CD4-positive, CD25-positive, alpha-beta regulatory T cell (primary cell): ENCODE results near the gene SLC30A7. TPM values are rescaled to one million over a fixed set of nuclear protein-coding genes. Genes with fewer than 3 reads are reported as not detected.
A peak's percentile ranks its signal among the peaks of the same experiment; 100 is the strongest.
"Not testable (repeated sequence)": the region's sequence is repeated elsewhere in the genome, so short reads cannot be mapped to it uniquely, and the experiment has no call there.

ENCODE experiments used
- ATAC-seq, 2 donors: fragments of 150-1000 bp; cut with Tn5 transposase; one replicate each; pipeline ENCODE4 v1.10.0; 2021; ENCODE audit warnings: low read depth in 2 of 2, moderate number of reproducible peaks in 2 of 2, moderate library complexity in 1 of 2
- DNase-seq, 3 donors: peaks; one replicate each; pipeline versions ENCODE4 v3.0.0 to v3.0.0-alpha.2; 2012 to 2022; ENCODE audit warnings: mixed read lengths in 1 of 3
- H3K27ac ChIP-seq: one replicate; pipeline ENCODE4 v1.7.0; 2013; ENCODE audit warnings: mild to moderate bottlenecking, low read length; ENCODE audit not compliant: insufficient read depth, poor library complexity, severe bottlenecking
- H3K27me3 ChIP-seq: one replicate; pipeline ENCODE4 v1.7.0; 2013; ENCODE audit warnings: low read length; ENCODE audit not compliant: control insufficient read depth, insufficient read depth
- H3K36me3 ChIP-seq: one replicate; pipeline ENCODE4 v1.7.0; 2013; ENCODE audit warnings: mild to moderate bottlenecking, low read length, moderate library complexity; ENCODE audit not compliant: control insufficient read depth, insufficient read depth
- H3K4me1 ChIP-seq: 2 replicates; pipeline ENCODE4 v1.7.0; 2013; ENCODE audit warnings: mild to moderate bottlenecking, low read length; ENCODE audit not compliant: insufficient read depth, control insufficient read depth, poor library complexity, severe bottlenecking
- H3K4me3 ChIP-seq: one replicate; pipeline ENCODE4 v1.7.0; 2013; ENCODE audit warnings: low read depth, mild to moderate bottlenecking, low read length, moderate library complexity
- H3K9me3 ChIP-seq, 2 experiments: 1 replicate in 1 of 2; 2 replicates in 1 of 2; pipeline ENCODE4 v1.7.0; 2013; ENCODE audit warnings: low read length in 2 of 2, mild to moderate bottlenecking in 1 of 2, moderate library complexity in 1 of 2; ENCODE audit not compliant: control insufficient read depth in 2 of 2
- H3K27ac Mint-ChIP-seq, 3 donors: one replicate each; pipeline ENCODE4 v1.8.0; 2020 to 2022; ENCODE audit warnings: mild to moderate bottlenecking in 3 of 3, mixed read lengths in 3 of 3, moderate library complexity in 2 of 3
- H3K27me3 Mint-ChIP-seq: one replicate; pipeline ENCODE4 v1.8.0; 2022; ENCODE audit warnings: mild to moderate bottlenecking, mixed read lengths
- H3K36me3 Mint-ChIP-seq: one replicate; pipeline ENCODE4 v1.8.0; 2020; ENCODE audit warnings: mixed read lengths
- H3K4me1 Mint-ChIP-seq, 4 donors: one replicate each; pipeline ENCODE4 v1.8.0; 2020 to 2022; ENCODE audit warnings: mixed read lengths in 4 of 4, mild to moderate bottlenecking in 1 of 4
- H3K4me3 Mint-ChIP-seq, 4 donors: one replicate each; pipeline ENCODE4 v1.8.0; 2020 to 2022; ENCODE audit warnings: mild to moderate bottlenecking in 4 of 4, mixed read lengths in 4 of 4, moderate library complexity in 3 of 4
- H3K9me3 Mint-ChIP-seq, 7 donors: one replicate each; pipeline ENCODE4 v1.8.0; 2020 to 2022; ENCODE audit warnings: mixed read lengths in 7 of 7, mild to moderate bottlenecking in 3 of 7, moderate library complexity in 2 of 7
- polyA plus RNA-seq, 4 donors: library from polyadenylated mRNA; unstranded; fragments of 300-500 nt; fragmentation: Illumina TruSeq; gene quantifications; one replicate each; pipeline ENCODE4 v1.2.3, GENCODE V29; 2021
- total RNA-seq: library from RNA; stranded (reverse); gene quantifications from one replicate; pipeline ENCODE4 v1.2.3, GENCODE V29; 2022

The SLC30A7 gene
- total and polyA plus RNA-seq, 5 donors from 2014 or later = 12.8 to 29.1 (median 14.5) TPM

DNA sequence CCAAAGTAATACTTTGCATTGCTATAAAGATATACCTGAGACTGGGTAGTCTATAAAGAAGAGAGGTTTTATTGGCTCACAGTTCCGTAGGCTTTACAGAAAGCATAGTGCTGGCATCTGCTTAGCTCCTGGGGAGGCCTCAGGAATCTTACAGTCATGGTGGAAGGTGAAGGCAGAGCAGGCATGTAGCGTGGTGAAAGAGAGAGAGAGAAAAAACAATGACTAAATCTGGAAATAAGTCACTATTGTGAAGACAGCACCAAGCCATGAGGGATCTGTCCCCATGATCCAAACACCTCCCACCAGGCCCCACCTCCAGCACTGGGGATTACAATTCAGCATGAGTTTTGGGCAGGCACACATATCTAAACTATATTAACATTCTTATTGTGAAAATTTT lies 30.4 kb downstream of the SLC30A7 start:
- no peak overlapping the region for H3K27ac Mint-ChIP-seq
- no peaks in the 10 kb centered on the region for H3K9me3 ChIP-seq
- H3K36me3 Mint-ChIP-seq = peaks cover 17% of the 10 kb centered on the region

DNA sequence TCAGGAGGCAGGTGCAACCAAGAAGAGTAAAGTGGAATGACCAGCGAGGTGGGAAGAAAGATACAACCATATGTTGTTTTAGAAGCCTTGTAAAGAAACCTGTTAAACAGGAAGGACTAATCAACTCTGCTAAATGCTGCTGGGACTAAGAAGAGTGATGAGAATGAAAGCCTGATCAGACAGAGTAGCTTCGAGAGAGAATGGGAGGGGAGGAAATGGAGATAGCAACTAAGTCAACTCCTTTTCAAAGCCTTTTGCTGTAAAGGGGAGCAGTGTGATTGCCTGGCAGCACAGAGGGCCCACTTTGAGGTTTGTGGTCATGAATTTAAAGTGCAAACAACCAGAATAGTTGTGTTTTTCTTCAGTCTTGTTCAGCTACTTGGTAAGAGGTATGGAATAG lies 31.4 kb downstream of the SLC30A7 start:
- Histone ChIP-seq H3K4me1 (peaks cover 88% of the 10 kb centered on the region), H3K9me3 (no peaks in the 10 kb centered on the region), H3K27me3 (no peaks in the 10 kb centered on the region), H3K4me3 (peak overlapping the region; percentile 78), H3K36me3 (peaks cover 3% of the 10 kb centered on the region), H3K27ac (peak overlapping the region; percentile 68)
- H3K27me3 Mint-ChIP-seq = no peaks in the 10 kb centered on the region
- ATAC-seq (peak; percentile 90 to 93), DNase-seq (peak; percentile 17 to 90 (median 76))
- H3K36me3 Mint-ChIP-seq = peaks cover 21% of the 10 kb centered on the region
- H3K4me3 Mint-ChIP-seq = no peak overlapping the region
- no peak overlapping the region for H3K27ac Mint-ChIP-seq
- peaks cover 34 to 51% (median 39%) of the 10 kb centered on the region in 4 donors for H3K4me1 Mint-ChIP-seq
- peaks cover 0 to 1% (median 0%) of the 10 kb centered on the region in 7 donors for H3K9me3 Mint-ChIP-seq

More for the DNA sequence above, 30.4 kb downstream of the SLC30A7 start:
- Histone ChIP-seq H3K4me3 (peak overlapping the region; percentile 78), H3K27ac (peak overlapping the region; percentile 68), H3K27me3 (no peaks in the 10 kb centered on the region), H3K4me1 (peaks cover 80% of the 10 kb centered on the region), H3K36me3 (peaks cover 4% of the 10 kb centered on the region)
- H3K27me3 Mint-ChIP-seq = no peaks in the 10 kb centered on the region
- peak overlapping the region in 2 of 4 donors; percentile 40 to 68 for H3K4me3 Mint-ChIP-seq
- DNase-seq (no peak), ATAC-seq (no peak)
- H3K4me1 Mint-ChIP-seq = peaks cover 26 to 44% (median 36%) of the 10 kb centered on the region in 4 donors
- H3K9me3 Mint-ChIP-seq = peaks cover 0 to 1% (median 0%) of the 10 kb centered on the region in 7 donors

DNA sequence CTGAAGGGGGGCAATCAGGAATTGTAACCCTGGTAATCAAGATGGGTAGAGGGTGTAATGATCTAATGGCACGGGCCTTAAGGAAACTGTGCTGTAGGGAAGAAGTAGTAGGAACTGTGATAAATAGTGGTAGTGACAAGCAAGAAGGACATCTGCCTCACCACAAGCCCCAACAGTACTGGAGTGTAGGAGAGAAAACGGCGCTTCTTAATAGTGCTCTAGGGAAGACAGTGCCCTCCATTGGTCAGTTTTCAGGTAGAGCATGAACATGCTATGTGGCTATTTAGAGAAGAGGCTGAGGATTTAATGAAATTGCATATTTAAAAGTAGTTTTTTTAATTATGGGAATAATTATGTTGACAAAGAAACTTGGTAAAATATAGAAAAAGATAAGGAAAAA lies 32.2 kb downstream of the SLC30A7 start:
- Mint-ChIP-seq H3K4me3 (no peak overlapping the region), H3K27ac (no peak overlapping the region), H3K4me1 (peaks cover 38 to 59% (median 42%) of the 10 kb centered on the region in 4 donors), H3K27me3 (no peaks in the 10 kb centered on the region), H3K36me3 (peaks cover 25% of the 10 kb centered on the region), H3K9me3 (peaks cover 0 to 3% (median 0%) of the 10 kb centered on the region in 7 donors)
- DNase-seq (peak in 1 of 3 donors; percentile 30), ATAC-seq (no peak)
- Histone ChIP-seq H3K9me3 (no peaks in the 10 kb centered on the region), H3K27me3 (no peaks in the 10 kb centered on the region), H3K4me3 (peak overlapping the region; percentile 78), H3K36me3 (no peaks in the 10 kb centered on the region), H3K4me1 (peaks cover 88% of the 10 kb centered on the region), H3K27ac (peak overlapping the region; percentile 68)

DNA sequence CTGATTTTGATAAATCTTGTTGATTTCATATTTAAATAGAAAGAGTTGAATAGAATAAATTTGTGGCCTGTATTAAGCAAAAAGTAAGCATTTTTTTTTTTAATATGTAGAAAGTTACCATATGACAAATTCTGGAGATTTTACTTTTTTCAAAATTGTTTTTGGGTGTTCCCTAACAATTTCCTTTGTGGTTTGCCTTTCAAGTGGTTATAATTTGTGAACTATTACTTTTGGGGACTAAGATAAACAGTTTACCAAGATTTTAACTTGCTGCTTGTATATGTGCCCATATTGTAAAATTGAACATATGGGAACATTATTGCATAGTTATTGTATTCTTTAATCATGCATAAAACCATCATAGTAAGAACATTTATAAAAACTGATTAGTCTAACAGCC lies 34.6 kb downstream of the SLC30A7 start:
- H3K36me3 ChIP-seq = peaks cover 4% of the 10 kb centered on the region
- no peaks in the 10 kb centered on the region for H3K9me3 ChIP-seq
- Mint-ChIP-seq H3K27me3 (no peaks in the 10 kb centered on the region), H3K4me1 (peaks cover 39 to 62% (median 53%) of the 10 kb centered on the region in 4 donors), H3K27ac (peak overlapping the region; percentile 76 to 84 (median 82)), H3K9me3 (peaks cover 0 to 10% (median 2%) of the 10 kb centered on the region in 7 donors), H3K36me3 (peaks cover 29% of the 10 kb centered on the region), H3K4me3 (peak overlapping the region; percentile 61 to 82 (median 70))
- H3K27ac ChIP-seq = peak overlapping the region; percentile 68
- H3K27me3 ChIP-seq = no peaks in the 10 kb centered on the region
- ATAC-seq = no peak
- H3K4me3 ChIP-seq = peak overlapping the region; percentile 77
- peaks cover 66% of the 10 kb centered on the region for H3K4me1 ChIP-seq
- DNase-seq = peak in 2 of 3 donors; percentile 35 to 46

DNA sequence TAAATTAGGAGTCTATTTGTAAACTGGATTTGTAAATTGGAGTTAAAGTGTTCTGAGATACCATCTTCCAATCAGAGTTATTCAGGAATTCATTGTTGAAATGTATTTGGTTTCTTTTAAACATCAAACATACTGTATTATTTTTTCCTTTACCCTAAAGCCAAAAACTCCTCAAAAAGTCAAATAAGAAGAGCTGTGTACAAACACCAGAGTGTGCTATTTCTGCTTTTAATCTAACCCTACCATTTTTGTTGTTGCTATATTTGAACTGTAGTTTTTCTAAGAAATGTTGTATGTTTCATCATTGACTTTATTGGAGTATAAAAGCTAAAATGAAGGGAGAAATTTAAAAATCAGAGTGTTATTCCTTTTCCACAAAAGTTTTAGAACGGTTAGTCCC lies 35.8 kb downstream of the SLC30A7 start:
- no peak for ATAC-seq
- Mint-ChIP-seq H3K4me1 (peaks cover 37 to 73% (median 60%) of the 10 kb centered on the region in 4 donors), H3K4me3 (peak overlapping the region; percentile 33 to 75 (median 64)), H3K27me3 (no peaks in the 10 kb centered on the region), H3K9me3 (peaks cover 0 to 10% (median 2%) of the 10 kb centered on the region in 7 donors), H3K27ac (peak overlapping the region; percentile 76 to 84 (median 82)), H3K36me3 (peaks cover 39% of the 10 kb centered on the region)
- Histone ChIP-seq H3K27ac (no peak overlapping the region), H3K4me3 (peak overlapping the region; percentile 77), H3K9me3 (no peaks in the 10 kb centered on the region), H3K27me3 (no peaks in the 10 kb centered on the region), H3K36me3 (peaks cover 4% of the 10 kb centered on the region), H3K4me1 (peaks cover 54% of the 10 kb centered on the region)
- peak in 1 of 3 donors; percentile 32 for DNase-seq

DNA sequence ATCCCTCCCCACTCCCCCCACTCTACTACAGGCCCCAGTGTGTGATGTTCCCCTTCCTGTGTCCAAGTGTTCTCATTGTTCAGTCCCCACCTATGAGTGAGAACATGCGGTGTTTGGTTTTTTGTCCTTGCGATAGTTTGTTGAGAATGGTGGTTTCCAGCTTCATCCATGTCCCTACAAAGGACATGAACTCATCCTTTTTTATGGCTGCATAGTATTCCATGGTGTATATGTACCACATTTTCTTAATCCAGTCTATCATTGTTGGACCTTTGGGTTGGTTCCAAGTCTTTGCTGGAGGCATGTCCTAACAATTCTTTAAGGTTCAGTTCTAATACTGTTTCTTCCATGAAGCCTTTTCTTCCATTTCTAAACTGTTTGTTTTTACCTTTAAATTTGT lies 37.7 kb downstream of the SLC30A7 start:
- peaks cover 44% of the 10 kb centered on the region for H3K36me3 Mint-ChIP-seq
- H3K27ac ChIP-seq, H3K27me3 Mint-ChIP-seq, ATAC-seq, DNase-seq, H3K9me3 ChIP-seq, H3K27me3 ChIP-seq, H3K4me3 ChIP-seq: not testable (repeated sequence)
- Histone ChIP-seq H3K4me1 (peaks cover 36% of the 10 kb centered on the region), H3K36me3 (peaks cover 15% of the 10 kb centered on the region)
- H3K4me1 Mint-ChIP-seq = peaks cover 40 to 89% (median 68%) of the 10 kb centered on the region in 4 donors
- H3K4me3 Mint-ChIP-seq = peak overlapping the region in 1 of 4 donors; percentile 58
- peak overlapping the region in 1 of 3 donors; percentile 82 for H3K27ac Mint-ChIP-seq
- peaks cover 0 to 14% (median 3%) of the 10 kb centered on the region in 7 donors for H3K9me3 Mint-ChIP-seq

DNA sequence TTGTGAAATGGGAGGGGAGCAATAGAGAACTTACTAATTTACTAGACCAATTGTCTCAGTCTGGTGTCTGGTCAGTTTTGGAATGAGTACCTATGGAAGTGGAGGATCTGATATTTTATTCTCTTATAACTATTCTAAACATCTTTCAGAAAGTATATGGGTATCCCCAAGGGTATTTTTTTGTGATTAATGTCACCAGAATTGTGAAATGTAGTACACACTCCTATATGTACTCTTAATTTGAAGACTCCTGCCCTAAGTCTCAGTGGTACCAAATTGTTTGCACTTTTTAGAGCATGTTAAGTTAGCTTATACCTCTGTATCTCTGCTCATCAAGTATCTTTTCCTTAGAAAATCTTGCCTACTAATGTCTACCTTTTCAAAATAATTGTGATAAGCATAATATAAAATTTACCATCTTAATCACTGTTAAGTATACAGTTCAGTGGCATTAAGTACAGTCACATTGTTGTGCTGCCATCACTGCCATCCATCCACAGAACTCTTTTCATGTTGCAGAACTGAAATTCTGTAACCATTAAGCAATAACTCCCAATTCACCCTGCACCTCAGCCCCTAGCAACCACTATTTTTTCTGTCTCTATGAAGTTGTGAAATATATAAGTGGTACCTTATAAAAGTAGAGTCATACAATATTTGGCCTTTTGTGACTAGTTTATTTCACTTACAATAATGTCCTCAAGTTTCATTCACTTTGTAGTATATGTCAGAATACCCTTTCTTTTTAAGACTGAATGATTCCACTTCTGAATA lies 40.5 kb downstream of the SLC30A7 start:
- Mint-ChIP-seq H3K27ac (peak overlapping the region in 1 of 3 donors; percentile 2), H3K4me3 (peak overlapping the region in 1 of 4 donors; percentile 22), H3K36me3 (peaks cover 55% of the 10 kb centered on the region), H3K27me3 (no peaks in the 10 kb centered on the region), H3K4me1 (peaks cover 43 to 75% (median 64%) of the 10 kb centered on the region in 4 donors), H3K9me3 (peaks cover 2 to 14% (median 6%) of the 10 kb centered on the region in 7 donors)
- no peaks in the 10 kb centered on the region for H3K9me3 ChIP-seq
- H3K27me3 ChIP-seq = no peaks in the 10 kb centered on the region
- peaks cover 8% of the 10 kb centered on the region for H3K4me1 ChIP-seq
- peaks cover 22% of the 10 kb centered on the region for H3K36me3 ChIP-seq
- no peak for ATAC-seq
- no peak overlapping the region for H3K27ac ChIP-seq
- peak overlapping the region; percentile 8 for H3K4me3 ChIP-seq
- DNase-seq = no peak
